SHP77 treated with DMSO at 0.1 percent for 48 hours (cell line): Measurements from ENCODE around the gene GRM7.

ENCODE experiments used
- DNase-seq: peaks from one replicate; lab custom pipeline; 2025; lab: John Stamatoyannopoulos, UW

GRM7 gene

DNA sequence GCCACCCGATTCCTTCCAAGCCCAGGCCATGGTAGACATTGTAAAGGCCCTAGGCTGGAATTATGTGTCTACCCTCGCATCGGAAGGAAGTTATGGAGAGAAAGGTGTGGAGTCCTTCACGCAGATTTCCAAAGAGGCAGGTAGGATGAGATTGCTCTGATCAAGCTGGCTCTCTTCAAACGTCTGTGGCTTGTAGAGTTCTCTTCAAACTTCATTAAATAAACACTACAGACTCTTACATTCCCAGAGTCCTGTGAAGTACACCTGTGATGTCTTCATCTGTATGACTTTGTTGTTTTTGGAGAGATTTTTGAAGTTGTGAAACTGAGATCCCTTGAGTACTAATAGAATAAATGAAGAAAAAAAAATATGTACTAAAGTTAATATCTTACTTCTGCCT, 285.6 kb downstream of the GRM7 start:
- no peak for DNase-seq

- no peak for DNase-seq
Observed at GRCh38 chr3:7158516-7158915, 297.6 kb downstream of the GRM7 start.

DNA sequence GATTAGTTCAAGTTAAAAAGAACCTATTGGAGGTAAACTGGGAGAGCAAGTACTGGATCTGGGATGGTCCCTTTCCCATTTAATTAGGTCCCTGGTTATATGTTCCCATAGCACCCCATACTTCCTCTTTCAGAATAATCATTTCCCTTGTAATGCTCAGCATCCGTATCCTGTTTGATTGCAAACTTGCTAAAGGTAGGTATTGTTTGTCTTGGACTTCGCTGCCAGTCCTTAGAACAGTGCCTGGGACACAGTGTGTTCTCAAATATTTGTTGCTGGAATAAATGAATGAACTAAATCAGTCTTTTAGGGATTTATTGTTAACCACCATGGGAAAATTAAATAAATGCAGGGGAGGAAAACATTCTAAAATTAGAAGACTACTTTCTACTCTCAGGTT, 299.8 kb downstream of the GRM7 start:
- no peak for DNase-seq

DNA sequence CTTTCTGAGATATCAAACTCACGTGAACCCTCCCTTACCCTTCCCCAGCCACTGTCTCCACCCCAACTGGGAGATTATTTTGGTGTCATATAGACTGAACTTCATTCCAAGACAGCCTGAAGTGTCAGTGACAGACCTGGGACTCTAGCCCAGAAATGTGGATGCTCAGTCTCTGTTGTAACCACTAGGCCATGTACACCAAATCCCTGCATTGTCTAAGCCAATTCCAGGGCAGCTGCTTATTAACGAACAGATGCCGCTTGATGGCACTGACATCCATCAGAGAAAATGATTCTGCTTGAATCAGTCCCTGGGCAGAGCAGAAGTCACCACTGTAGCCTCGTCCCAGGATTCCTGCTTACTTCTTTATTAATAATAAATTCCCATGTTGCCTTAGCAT, 305.5 kb downstream of the GRM7 start:
- DNase-seq = no peak

GRCh38 chr3:7171493-7171892, 310.6 kb downstream of the GRM7 start:
- no peak for DNase-seq

GRCh38 chr3:7172996-7173395, 312.1 kb downstream of the GRM7 start:
- DNase-seq = no peak

- DNase-seq = no peak
Observed at GRCh38 chr3:7188551-7188950, 327.6 kb downstream of the GRM7 start.

DNA sequence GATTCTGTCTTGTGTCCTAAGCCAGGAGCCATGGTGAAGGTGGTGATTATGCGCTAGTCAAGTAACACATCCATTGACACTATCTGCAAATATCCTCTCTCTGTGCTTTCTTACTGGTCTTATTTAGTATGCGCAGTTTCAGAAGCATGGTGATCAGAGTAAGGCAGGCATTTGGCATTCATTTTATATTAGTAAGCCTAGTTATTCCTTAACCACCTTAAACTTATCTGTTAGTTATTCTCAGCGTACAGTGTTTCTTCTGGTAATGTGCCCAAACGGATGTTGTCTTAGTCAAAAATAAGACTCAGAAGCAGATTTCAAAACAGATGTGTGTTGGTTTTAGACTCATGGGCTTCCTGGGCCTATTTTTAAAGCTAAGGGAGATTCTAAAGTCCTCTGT, 329.2 kb downstream of the GRM7 start:
- DNase-seq = no peak

DNA sequence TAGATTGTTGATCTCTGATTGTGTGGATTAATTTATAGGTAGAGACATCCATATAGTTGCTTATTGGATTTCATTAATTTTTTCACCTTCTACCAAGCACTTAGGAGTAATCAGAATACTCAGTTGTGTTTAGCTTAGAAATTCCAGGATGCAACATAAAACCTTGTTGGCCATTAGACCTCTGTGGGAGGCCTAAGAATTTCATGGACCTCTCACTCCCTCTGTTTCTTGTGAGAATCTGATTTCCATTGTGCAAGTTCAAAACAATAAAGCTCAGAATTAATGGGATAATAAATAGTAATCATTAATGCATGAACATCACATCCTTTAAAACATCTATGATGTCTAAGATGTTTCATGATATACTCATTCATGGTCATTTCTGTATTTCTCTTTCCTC, 332.4 kb downstream of the GRM7 start:
- no peak for DNase-seq

DNA sequence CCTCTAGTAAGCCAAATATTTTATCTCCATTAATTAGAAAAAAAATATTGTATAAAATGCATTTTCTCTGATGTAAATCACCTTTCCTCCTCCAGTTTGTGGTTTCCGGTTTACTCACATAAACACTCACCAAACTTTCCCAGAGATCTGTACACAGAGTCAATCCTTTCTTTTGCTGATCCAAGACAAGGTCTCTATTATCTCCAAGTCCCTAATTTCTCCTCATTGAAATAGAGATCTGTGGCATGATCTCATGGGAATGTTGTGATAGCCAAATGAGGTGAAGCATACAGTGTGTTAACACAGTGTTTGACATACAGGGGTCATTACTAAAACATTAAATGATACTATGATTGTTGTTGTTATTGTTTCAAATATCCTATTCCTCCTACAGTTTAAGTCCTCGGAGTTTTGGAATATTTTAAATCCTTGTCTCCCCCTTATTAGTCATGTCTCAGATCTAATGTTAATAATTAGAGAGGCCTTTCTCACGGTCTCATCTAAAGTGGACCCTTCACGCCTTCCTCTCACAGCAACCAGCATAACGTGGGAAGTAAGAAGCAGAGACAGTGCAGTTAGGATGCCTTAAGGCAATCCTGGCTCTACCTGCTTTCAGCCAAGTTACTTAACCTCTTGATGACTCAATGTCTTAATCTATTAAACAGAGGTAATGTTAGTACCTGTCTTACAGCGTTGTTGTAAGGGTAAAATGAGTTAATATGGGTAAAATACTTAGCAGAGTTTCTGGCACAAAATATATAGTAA, 333.3 kb downstream of the GRM7 start:
- no peak for DNase-seq

GRCh38 chr3:7195934-7196333, 335.0 kb downstream of the GRM7 start:
- DNase-seq = no peak

- no peak for DNase-seq
Observed at GRCh38 chr3:7201784-7202183, 340.9 kb downstream of the GRM7 start.

- no peak for DNase-seq
Observed at GRCh38 chr3:7203969-7204847, 343.3 kb downstream of the GRM7 start.

DNA sequence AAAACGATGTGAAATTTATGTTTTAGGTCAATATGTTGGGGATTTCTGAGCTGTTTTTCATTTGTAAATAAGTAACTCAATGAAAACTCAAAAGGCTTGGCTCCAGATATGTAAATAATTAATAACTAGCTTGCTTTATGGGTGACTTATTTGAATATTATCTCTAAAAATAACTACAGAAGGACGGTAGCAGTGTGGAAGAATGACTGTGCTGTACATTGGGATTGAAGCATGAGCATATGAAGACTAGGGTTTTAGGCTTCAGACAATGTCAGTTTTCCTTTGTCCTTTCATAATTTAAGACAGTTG, 343.9 kb downstream of the GRM7 start:
- no peak for DNase-seq

DNA sequence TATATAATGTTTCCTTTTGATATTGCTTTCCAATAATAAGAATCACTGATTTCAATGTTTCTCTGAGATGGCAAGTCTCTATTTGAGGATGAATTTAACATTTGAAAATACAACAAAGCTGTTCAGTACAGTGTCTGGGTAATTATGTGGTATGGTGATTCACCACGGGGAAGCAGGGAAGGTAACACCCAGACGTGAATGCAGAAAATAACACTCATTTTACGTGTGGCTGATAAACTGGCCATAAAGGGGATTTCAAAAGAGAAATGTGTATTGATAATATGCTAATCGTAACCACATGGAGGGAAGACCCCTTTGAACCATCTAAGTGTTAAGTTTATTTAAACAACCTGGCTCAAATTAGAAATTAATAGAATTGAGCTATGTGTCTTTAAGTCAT, 344.6 kb downstream of the GRM7 start:
- no peak for DNase-seq

DNA sequence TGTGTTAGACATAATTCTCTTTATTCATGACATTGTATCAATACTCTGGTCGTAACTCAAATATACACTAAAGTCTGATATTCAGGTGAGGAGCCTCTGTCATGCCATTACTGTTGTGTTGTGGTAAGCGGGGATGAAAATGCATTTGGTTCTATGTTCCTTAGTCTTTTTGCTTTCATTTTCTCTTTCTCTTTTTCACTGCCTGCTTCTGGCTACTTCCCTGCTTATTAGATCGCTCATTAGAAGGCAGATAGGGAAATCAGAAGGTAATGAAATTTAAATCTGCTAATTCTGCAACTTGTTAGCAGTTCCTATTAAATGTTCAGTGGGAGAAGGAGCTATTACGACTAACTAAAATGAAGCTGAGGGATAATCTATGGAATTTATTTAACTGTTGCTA, 345.0 kb downstream of the GRM7 start:
- no peak for DNase-seq

- DNase-seq = no peak
Observed at GRCh38 chr3:7207125-7207524, 346.2 kb downstream of the GRM7 start.

- no peak for DNase-seq
Observed at GRCh38 chr3:7207928-7208327, 347.0 kb downstream of the GRM7 start.

- DNase-seq = no peak
Observed at GRCh38 chr3:7209098-7209497, 348.2 kb downstream of the GRM7 start.

- no peak for DNase-seq
Observed at GRCh38 chr3:7211740-7212139, 350.8 kb downstream of the GRM7 start.

GRCh38 chr3:7215706-7216105, 354.8 kb downstream of the GRM7 start:
- no peak for DNase-seq

DNA sequence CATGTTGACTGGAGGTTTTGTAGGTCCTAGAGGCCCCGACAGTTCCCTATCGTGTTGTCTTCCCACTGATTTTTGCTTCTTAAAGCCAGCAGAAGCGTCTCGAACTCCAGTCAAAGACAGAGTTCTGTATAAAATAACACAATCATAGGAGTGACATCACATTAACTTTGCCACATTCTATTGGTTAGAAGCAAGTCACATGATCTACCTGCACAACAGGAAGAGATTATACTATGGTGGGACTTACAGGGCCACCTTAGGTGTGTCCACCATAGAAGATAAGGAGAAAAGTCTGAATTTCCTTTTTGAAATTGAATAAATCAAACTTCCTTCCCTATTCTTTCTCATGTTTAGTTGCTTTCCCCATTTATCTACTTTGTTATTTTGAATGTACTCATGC, 365.5 kb downstream of the GRM7 start:
- DNase-seq = no peak

DNA sequence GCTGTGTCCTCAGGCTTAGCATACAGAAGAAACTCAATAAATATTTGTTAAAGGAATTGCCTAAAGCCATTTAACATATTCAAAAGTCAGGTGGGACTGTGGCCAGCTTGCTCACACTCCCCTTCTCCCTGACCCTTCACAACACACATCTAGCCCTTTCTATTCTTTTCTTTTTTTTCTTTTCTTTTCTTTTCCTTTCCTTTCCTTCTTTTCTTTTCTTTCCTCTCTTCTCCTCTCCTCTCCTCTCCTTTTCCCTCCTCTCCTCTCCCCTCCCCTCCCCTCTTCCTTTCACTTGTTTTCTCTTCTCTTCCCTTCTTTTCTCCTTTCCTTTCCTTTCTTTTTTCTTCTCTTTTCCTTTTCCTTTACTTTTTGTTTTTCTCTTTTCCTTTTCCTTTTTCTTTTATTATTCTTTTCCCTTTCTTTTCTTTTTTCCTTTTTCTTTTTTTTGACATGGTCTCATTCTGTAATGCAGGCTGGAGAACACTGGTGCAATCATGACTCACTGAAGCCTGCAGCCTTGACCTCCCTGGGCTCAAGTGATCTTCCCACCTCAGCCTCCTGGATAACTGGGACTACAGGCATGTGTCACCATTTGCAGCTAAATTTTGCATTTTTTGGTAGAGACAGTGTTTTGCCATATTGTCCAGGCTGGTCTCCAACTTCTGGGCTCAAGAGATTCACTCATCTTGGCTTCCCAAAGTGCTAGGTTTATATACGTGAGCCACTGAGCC, 377.8 kb downstream of the GRM7 start:
- DNase-seq = no peak
